GM12874 (cell line): ENCODE measurements around the gene MAEA.

Source experiments
- TF ChIP-seq, protein P1 (sequence below): IDR thresholded peaks from 2 replicates; pipeline ENCODE4 v1.5.1; 2011; ENCODE audit warnings: low read depth, mild to moderate bottlenecking, control low read depth, low read length, moderate library complexity; ENCODE audit not compliant: insufficient read depth

Gene MAEA

DNA sequence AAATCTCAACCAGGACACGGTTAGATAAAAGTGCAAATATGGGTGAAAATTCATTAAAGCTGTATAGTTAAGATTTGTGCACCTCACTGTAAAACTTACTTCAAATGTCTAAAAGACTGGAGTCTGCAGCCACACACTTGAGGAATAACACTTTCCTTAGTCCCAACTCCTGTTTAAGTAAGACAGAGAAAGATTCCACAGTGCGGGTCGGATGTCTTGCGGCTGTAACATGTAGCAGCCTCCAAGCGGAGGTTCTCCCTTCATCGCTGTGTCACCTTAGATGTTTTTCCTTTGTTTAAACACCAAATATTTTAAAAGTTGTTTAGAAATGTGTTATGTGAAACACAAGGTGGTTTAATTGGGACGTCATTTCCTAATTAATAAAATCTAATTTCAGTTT lies 905 bp upstream of the MAEA start:
- TF ChIP-seq, protein P1, sequence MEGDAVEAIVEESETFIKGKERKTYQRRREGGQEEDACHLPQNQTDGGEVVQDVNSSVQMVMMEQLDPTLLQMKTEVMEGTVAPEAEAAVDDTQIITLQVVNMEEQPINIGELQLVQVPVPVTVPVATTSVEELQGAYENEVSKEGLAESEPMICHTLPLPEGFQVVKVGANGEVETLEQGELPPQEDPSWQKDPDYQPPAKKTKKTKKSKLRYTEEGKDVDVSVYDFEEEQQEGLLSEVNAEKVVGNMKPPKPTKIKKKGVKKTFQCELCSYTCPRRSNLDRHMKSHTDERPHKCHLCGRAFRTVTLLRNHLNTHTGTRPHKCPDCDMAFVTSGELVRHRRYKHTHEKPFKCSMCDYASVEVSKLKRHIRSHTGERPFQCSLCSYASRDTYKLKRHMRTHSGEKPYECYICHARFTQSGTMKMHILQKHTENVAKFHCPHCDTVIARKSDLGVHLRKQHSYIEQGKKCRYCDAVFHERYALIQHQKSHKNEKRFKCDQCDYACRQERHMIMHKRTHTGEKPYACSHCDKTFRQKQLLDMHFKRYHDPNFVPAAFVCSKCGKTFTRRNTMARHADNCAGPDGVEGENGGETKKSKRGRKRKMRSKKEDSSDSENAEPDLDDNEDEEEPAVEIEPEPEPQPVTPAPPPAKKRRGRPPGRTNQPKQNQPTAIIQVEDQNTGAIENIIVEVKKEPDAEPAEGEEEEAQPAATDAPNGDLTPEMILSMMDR = no peak

DNA sequence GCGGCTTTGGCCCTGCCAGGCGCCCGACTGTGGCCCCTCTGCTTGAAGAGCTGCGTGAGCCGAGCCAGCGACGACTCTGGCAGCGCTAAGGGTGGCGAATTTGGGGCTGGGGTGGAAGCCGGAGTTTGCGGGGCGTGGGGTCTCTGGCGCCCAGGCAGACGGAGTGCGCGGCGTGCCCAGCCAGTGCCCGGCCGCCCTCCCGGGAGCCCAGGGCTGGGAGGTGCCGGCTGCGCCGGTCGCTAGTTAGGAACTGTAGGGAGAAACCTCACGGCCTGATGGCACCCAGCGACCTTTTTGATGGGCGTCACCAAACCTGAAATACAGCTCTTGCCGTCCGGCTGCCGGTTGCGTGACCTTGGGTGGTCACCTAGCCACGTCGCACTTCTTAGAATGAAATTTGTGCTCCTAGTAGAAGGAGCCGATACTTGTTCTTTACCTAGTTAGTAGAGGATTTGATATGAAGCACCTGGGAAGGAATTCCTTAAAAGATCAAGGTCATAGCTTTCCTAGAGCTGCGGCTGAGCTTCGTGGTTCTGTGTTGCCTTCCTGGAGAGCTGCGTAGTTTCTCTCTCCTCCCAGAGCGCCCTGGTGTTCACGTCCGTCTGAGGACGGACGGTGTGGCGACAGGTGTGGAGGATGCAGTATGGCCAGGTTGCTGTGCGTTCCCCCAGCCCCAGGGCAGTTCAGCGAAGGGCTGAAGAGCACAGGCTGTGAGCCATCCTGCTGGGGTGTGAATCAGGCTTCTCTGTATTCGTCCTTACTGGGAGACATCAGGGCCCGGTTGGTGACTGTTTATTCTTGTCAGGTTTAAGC lies 680 bp downstream of the MAEA start:
- TF ChIP-seq, protein P1 = no peak

DNA sequence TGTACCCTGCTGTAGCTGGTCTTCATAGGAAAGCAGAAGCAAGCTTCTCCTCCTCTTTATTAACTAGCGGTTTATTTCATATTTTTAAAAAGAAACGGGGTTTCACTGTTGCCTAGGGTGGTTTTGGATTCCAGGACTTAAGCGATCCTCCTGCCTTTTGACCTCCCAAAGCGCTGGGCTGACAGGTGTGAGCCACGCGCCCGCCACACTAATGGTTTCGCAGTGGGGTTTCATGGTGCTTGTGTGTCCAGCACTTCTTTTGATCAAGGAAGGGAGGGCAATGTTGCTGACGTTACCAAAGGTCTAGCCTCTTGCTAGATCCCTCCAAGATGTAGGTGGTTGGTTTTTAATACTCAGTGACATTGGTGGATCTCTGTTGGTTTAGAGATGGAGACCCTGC lies 1.4 kb downstream of the MAEA start:
- TF ChIP-seq, protein P1 = no peak

DNA sequence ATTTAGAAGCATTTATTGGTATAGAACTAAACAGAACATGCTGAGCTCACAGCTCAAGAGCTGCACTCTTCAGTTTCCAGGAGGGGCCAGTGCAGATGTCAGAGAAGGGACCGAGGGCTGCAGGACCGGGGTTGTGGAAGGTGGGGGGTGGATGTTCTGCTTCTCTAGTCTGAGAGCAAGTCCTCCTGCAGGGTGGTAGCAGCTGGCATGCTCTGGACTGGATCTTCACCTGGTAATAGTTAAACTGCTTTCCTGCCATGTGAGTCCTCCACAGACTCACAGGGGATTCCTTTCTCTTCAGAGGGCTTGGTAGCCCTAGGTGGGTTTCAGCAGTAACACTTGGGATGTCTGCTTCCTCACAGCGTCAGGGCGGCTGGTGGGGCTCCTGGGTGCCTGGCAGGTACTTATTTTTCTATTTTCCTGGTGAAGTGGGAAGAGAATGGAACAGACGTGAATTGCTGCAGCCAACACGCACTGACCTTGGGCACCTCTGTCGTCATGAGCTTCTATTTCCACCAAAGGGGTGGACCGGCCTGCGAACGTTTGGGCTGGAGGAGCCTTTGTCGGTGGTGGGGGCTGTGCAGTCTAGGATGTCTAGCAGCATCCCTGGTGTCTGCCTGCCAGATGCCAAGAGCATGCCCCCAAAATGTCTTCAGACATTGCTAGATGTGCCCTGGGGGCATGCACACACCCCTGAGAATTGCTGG lies 2.5 kb downstream of the MAEA start:
- TF ChIP-seq, protein P1 = no peak

DNA sequence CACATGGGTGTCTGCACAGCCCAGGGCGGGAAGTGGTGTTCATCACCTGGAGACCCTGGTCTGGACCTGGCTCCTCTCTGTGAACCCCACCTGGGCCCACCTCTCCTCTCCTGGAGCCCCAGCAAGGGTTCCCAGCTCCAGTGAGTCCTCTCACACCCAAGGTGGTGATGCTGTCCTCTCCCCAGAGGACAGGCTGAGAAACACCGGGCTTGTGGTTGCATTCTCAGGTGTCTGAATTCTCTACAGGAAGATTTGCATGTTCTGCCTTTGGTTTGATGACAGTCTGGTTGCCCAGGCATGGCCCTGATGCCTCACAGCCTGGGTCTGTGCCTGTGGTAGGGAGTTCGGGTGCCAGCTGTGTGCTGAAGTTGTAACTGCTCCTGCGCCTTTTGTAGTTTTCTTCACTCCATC lies 3.8 kb downstream of the MAEA start:
- TF ChIP-seq, protein P1 = no peak

DNA sequence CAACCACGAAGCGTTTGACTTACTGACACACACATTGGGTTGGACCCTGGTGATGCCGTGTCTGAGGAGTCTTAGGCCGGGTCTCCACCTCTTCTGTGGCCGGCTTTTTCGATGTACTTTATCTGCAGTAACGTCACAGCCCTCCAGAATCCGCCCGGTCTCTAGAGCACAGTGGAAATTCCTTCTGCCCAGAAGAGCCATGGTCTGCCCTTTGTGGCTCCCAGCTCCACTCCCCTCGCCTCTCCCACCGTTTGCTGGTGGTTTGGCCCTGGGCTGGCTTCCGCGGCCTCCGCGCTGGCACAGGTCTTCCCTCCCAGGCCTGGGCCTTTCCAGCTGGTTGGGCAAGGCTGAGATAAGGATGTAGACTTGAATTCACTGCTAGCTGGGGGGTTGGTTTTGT lies 4.3 kb downstream of the MAEA start:
- TF ChIP-seq, protein P1 = no peak

- TF ChIP-seq, protein P1 = no peak
These were observed 4.7 kb downstream of the MAEA start for GRCh38 chr4:1294424-1294823.
